ENCODE measurements around the gene TOMM6.

GRCh38 chr6:41836660-41837052, 49.2 kb downstream of the TOMM6 start:
- no peak for TF ChIP-seq MAX (IDR thresholded peaks at IDR 0.05)
- no peak for TF ChIP-seq CTCF (IDR thresholded peaks at IDR 0.05; ENCODE audit: low read depth, low read length, missing input control)
